ENCODE data around the gene MDH1.
"Not testable (repeated sequence)": the region's sequence is repeated elsewhere in the genome, so short reads cannot be mapped to it uniquely, and the experiment has no call there.

The MDH1 gene

DNA sequence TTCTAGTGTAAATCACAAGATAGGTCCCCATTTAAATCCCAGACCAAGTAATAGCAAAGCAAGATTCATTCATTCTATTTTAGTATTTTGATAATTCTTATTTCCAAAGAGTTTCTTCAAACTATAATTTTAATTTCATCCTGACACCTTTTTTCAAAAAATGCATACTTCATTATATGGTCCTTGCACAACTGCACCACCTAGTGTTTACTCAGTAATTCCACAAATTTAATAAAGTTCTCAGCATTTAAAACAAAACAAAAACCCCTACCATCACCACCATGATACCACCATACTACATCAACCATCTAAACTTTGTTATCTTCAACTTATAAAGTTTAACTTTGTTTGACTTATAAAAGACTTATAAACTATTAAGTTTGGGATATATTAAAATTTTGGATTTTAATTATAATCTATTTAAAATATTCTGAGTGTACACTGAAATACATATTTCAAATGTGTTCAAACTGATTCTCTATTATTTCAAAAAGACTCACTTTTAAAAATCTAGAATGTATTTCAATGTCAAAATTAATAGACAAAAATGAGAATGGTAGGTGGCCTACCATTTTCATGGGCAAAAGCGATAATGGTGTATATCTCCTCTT, 44.6 kb upstream of the MDH1 start (continued):
- TF ChIP-seq TCF4 (CRISPR knock-in tag; IDR thresholded peaks at IDR 0.05; ENCODE audit: borderline replicate concordance) = no peak

DNA sequence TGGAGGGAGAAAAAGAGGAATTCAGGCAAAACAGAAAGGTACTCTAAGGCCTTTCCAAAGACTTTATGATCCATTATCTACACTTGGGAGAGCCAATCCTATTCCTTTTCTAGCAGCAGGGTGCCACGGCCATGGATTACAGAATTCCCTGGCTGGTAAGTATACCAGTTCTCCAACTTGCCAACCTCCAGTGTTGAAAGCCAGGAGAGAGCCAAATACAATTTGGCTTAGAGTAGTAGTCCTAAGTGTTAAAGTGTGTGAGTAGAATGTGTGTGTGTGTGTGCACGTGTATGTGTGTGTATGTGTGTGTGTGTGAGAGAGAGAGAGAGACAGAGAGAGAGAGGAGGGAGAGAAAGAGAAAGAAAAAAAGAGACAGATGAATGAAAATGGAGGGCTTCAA, 43.7 kb upstream of the MDH1 start:
- no peak for ATAC-seq
- TF ChIP-seq GLIS3 (CRISPR knock-in tag; IDR thresholded peaks at IDR 0.05) = no peak
- TF ChIP-seq ZNF565 (CRISPR knock-in tag; conservative IDR thresholded peaks at IDR 0.05; ENCODE audit: low read depth) = no peak
- TF ChIP-seq TCF4 (CRISPR knock-in tag; IDR thresholded peaks at IDR 0.05; ENCODE audit: borderline replicate concordance) = no peak
- no peak for TF ChIP-seq OSR1 (CRISPR knock-in tag; IDR thresholded peaks at IDR 0.05)

DNA sequence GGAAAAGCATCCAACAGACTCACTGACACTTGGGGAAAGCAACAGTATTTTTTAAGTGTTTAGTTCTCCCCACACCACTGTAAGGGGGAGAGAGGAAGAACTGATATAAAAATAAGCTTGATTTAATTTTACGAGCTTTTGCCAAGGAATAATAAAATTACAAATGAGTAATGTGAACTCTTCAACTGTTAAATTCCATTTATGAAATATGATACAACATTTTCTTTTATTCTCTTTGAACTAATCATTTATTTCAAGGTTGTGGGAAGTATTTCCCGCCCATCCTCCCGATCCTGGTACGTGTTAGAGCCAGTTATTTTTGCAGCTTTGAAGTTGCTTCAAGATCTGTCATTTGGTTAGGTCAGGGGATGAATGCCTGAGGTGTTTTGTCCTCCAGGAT, 35.7 kb upstream of the MDH1 start:
- peak; percentile 83 for ATAC-seq
- TF ChIP-seq, protein P1, sequence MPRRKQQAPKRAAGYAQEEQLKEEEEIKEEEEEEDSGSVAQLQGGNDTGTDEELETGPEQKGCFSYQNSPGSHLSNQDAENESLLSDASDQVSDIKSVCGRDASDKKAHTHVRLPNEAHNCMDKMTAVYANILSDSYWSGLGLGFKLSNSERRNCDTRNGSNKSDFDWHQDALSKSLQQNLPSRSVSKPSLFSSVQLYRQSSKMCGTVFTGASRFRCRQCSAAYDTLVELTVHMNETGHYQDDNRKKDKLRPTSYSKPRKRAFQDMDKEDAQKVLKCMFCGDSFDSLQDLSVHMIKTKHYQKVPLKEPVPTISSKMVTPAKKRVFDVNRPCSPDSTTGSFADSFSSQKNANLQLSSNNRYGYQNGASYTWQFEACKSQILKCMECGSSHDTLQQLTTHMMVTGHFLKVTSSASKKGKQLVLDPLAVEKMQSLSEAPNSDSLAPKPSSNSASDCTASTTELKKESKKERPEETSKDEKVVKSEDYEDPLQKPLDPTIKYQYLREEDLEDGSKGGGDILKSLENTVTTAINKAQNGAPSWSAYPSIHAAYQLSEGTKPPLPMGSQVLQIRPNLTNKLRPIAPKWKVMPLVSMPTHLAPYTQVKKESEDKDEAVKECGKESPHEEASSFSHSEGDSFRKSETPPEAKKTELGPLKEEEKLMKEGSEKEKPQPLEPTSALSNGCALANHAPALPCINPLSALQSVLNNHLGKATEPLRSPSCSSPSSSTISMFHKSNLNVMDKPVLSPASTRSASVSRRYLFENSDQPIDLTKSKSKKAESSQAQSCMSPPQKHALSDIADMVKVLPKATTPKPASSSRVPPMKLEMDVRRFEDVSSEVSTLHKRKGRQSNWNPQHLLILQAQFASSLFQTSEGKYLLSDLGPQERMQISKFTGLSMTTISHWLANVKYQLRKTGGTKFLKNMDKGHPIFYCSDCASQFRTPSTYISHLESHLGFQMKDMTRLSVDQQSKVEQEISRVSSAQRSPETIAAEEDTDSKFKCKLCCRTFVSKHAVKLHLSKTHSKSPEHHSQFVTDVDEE (CRISPR knock-in tag; IDR thresholded peaks at IDR 0.05) = no peak
- TF ChIP-seq TOX (CRISPR knock-in tag; IDR thresholded peaks at IDR 0.05; ENCODE audit: borderline replicate concordance) = no peak
- TF ChIP-seq GLIS3 (CRISPR knock-in tag; IDR thresholded peaks at IDR 0.05) = no peak
- no peak for TF ChIP-seq SNAI2 (CRISPR knock-in tag; IDR thresholded peaks at IDR 0.05)
- peak; percentile 79 for TF ChIP-seq ISL1 (CRISPR knock-in tag; IDR thresholded peaks at IDR 0.05)
- no peak for TF ChIP-seq TCF4 (CRISPR knock-in tag; IDR thresholded peaks at IDR 0.05; ENCODE audit: borderline replicate concordance)
- TF ChIP-seq, protein P2, sequence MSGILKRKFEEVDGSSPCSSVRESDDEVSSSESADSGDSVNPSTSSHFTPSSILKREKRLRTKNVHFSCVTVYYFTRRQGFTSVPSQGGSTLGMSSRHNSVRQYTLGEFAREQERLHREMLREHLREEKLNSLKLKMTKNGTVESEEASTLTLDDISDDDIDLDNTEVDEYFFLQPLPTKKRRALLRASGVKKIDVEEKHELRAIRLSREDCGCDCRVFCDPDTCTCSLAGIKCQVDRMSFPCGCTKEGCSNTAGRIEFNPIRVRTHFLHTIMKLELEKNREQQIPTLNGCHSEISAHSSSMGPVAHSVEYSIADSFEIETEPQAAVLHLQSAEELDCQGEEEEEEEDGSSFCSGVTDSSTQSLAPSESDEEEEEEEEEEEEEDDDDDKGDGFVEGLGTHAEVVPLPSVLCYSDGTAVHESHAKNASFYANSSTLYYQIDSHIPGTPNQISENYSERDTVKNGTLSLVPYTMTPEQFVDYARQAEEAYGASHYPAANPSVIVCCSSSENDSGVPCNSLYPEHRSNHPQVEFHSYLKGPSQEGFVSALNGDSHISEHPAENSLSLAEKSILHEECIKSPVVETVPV (CRISPR knock-in tag; IDR thresholded peaks at IDR 0.05) = no peak
- TF ChIP-seq ZNF70 (CRISPR knock-in tag; IDR thresholded peaks at IDR 0.05) = no peak
- TF ChIP-seq, protein P3, sequence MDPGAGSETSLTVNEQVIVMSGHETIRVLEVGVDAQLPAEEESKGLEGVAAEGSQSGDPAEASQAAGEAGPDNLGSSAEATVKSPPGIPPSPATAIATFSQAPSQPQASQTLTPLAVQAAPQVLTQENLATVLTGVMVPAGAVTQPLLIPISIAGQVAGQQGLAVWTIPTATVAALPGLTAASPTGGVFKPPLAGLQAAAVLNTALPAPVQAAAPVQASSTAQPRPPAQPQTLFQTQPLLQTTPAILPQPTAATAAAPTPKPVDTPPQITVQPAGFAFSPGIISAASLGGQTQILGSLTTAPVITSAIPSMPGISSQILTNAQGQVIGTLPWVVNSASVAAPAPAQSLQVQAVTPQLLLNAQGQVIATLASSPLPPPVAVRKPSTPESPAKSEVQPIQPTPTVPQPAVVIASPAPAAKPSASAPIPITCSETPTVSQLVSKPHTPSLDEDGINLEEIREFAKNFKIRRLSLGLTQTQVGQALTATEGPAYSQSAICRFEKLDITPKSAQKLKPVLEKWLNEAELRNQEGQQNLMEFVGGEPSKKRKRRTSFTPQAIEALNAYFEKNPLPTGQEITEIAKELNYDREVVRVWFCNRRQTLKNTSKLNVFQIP (CRISPR knock-in tag; IDR thresholded peaks at IDR 0.05; ENCODE audit: borderline replicate concordance, low read depth) = 0 out of 2 replicates have a peak, but pooled peaks have one; percentile 29
- TF ChIP-seq, protein P4, sequence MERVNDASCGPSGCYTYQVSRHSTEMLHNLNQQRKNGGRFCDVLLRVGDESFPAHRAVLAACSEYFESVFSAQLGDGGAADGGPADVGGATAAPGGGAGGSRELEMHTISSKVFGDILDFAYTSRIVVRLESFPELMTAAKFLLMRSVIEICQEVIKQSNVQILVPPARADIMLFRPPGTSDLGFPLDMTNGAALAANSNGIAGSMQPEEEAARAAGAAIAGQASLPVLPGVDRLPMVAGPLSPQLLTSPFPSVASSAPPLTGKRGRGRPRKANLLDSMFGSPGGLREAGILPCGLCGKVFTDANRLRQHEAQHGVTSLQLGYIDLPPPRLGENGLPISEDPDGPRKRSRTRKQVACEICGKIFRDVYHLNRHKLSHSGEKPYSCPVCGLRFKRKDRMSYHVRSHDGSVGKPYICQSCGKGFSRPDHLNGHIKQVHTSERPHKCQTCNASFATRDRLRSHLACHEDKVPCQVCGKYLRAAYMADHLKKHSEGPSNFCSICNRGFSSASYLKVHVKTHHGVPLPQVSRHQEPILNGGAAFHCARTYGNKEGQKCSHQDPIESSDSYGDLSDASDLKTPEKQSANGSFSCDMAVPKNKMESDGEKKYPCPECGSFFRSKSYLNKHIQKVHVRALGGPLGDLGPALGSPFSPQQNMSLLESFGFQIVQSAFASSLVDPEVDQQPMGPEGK (CRISPR knock-in tag; IDR thresholded peaks at IDR 0.05; ENCODE audit: borderline replicate concordance) = 0 out of 2 replicates have a peak, but pooled peaks have one; percentile 61
- no peak for TF ChIP-seq ZFP3 (CRISPR knock-in tag; IDR thresholded peaks at IDR 0.05)
- TF ChIP-seq RARB (CRISPR knock-in tag; IDR thresholded peaks at IDR 0.05) = peak; percentile 61; the same call in 1 of the 2 replicates

DNA sequence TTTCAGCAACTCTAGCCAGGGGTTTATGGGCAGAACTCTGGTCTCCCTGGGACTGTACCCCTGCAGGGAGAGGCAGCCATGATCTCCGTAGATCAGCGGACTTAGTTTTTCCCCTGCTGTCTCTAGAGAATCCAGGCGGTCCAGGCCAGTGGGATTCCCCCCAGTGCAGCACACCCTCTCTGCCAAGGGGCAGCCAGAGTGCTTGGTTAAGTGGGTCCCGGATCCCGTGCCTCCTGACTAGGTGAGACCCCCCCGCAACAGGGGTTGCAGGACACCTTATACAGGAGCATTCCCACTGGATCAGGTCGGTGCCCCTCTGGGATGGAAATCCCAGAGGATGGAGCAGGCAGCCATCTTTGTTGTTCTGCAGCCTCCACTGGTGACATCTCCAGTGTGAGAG, 33.5 kb upstream of the MDH1 start:
- no peak for ATAC-seq
- TF ChIP-seq, protein P3 (CRISPR knock-in tag; IDR thresholded peaks at IDR 0.05; ENCODE audit: borderline replicate concordance, low read depth) = no peak
- TF ChIP-seq ZNF70 (CRISPR knock-in tag; IDR thresholded peaks at IDR 0.05) (no peak), OSR1 (CRISPR knock-in tag; IDR thresholded peaks at IDR 0.05) (no peak), TOX (CRISPR knock-in tag; IDR thresholded peaks at IDR 0.05; ENCODE audit: borderline replicate concordance) (no peak)

DNA sequence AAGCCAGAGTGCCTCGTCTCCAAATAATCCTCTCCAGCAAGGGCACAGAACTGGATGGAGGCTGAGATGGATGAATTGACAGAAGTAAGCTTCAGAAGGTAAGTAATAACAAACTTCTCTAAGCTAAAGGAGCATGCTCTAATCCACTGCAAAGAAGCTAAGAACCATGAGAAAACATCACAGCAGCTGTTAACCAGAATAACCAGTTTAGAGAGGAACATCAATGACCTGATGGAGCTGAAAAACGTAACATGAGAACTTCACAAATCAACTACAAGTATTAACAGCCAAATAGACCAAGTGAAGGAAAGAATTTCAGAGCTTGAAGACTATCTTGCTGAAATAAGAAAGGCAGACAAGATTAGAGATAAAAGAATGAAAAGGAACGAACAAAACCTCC, 32.8 kb upstream of the MDH1 start:
- no peak for ATAC-seq
- TF ChIP-seq TCF4 (CRISPR knock-in tag; IDR thresholded peaks at IDR 0.05; ENCODE audit: borderline replicate concordance) (no peak), SNAI2 (CRISPR knock-in tag; IDR thresholded peaks at IDR 0.05) (no peak), ISL1 (CRISPR knock-in tag; IDR thresholded peaks at IDR 0.05) (no peak), ZFP3 (CRISPR knock-in tag; IDR thresholded peaks at IDR 0.05) (no peak), OSR1 (CRISPR knock-in tag; IDR thresholded peaks at IDR 0.05) (no peak), ZC3H10 (CRISPR knock-in tag; IDR thresholded peaks at IDR 0.05) (no peak), PPARA (CRISPR knock-in tag; IDR thresholded peaks at IDR 0.05; ENCODE audit: borderline replicate concordance) (no peak), GLIS3 (CRISPR knock-in tag; IDR thresholded peaks at IDR 0.05) (no peak), TOX (CRISPR knock-in tag; IDR thresholded peaks at IDR 0.05; ENCODE audit: borderline replicate concordance) (no peak), CSDC2 (CRISPR knock-in tag; IDR thresholded peaks at IDR 0.05) (no peak)
- TF ChIP-seq, protein P3 (CRISPR knock-in tag; IDR thresholded peaks at IDR 0.05; ENCODE audit: borderline replicate concordance, low read depth) = no peak
- TF ChIP-seq, protein P4 (CRISPR knock-in tag; IDR thresholded peaks at IDR 0.05; ENCODE audit: borderline replicate concordance) = no peak

DNA sequence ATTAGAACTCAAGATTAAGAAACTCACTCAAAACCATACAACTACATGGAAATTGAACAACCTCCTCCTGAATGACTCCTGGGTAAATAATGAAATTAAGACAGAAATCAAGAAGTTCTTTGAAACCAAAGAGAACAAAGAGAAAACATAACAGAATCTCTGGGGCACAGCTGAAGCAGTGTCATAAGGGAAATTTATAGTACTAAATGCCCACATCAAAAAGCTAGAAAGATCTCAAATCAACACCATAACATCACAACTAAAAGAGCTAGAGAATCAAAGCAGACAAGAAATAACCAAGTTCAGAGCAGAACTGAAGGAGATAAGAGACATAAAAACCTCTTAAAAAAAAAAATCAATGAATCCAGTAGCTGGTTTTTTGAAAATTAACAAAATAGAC, 30.9 kb upstream of the MDH1 start:
- ATAC-seq = not testable (repeated sequence)

All from SK-N-SH treated with all-trans-retinoic acid at 6 μM for 48 hours (cell line).